Activated CD8-positive, alpha-beta memory T cell treated with anti-CD3 and anti-CD28 coated beads for 36 hours (primary cell): ENCODE data around the gene LRRC45. TPM values are rescaled to one million over a fixed set of nuclear protein-coding genes. Genes with fewer than 3 reads are reported as not detected.

Source experiments
- CTCF ChIA-PET: fragments of 350-600 bp; sonication (Branson Sonifier 250); formaldehyde crosslinking; loops from one replicate; lab custom pipeline; 2021; ENCODE audit warnings: antibody characterized with exemption; lab: Charles Lee
- POLR2A ChIA-PET: fragments of 350-600 bp; sonication (Branson Sonifier 250); formaldehyde crosslinking; loops from one replicate; lab custom pipeline; 2021; ENCODE audit warnings: antibody characterized with exemption; lab: Charles Lee
- total RNA-seq, 2 experiments: library from RNA; stranded (reverse); gene quantifications; one replicate each; pipeline ENCODE4 v1.2.3, GENCODE V29; 2021

The LRRC45 gene
- total RNA-seq, 2 experiments from 2014 or later: 30.2 to 31.3 TPM

- ChIA-PET CTCF (interaction anchor here (0.9 to 1.6 kb wide), 3 partner anchors 13 to 49 kb away, joined by 3 read pairs; partner anchors contain the start of gene DCXR), POLR2A (interaction anchor here (1.0 kb wide), 2 partner anchors 13 kb away, joined by 3 read pairs; partner anchors contain the start of gene DCXR)
Measured at GRCh38 chr17:82050152-82050760, 27.2 kb downstream of the LRRC45 start.

- ChIA-PET POLR2A (interaction anchor here (1.0 kb wide), 1 partner anchor 13 kb away, joined by 3 read pairs; the partner anchor contains the start of gene DCXR), CTCF (interaction anchor here (0.9 to 1.9 kb wide), 2 partner anchors 15 to 16 kb away, joined by 3 to 5 read pairs; partner anchors contain the start of gene DUS1L)
Measured at GRCh38 chr17:82050761-82051641, 27.9 kb downstream of the LRRC45 start.

- CTCF ChIA-PET: interaction anchor here (1.0 to 1.9 kb wide), 2 partner anchors 14 to 32 kb away, joined by 3 to 5 read pairs; partner anchors contain the start of gene DUS1L
- POLR2A ChIA-PET: interaction anchor here (0.6 to 1.1 kb wide), 2 partner anchors 21 to 184 kb away, joined by 3 read pairs; partner anchors contain the start of gene RAC3
Measured at GRCh38 chr17:82051776-82052637, 28.9 kb downstream of the LRRC45 start, which contains the start of the genes GPS1 and RFNG. Gene GPS1 (plus strand): TSS chr17:82051898. CDS start chr17:82051932, 34 bp downstream. Gene RFNG (minus strand): TSS chr17:82051811. CDS start chr17:82051766, 45 bp downstream.

- ChIA-PET CTCF (interaction anchor here (1.0 to 1.9 kb wide), 2 partner anchors 13 to 33 kb away, joined by 3 to 5 read pairs; partner anchors contain the start of gene DUS1L), POLR2A (interaction anchor here (0.6 to 1.1 kb wide), 2 partner anchors 21 to 185 kb away, joined by 3 read pairs; partner anchors contain the start of gene RAC3)
Measured at GRCh38 chr17:82052638-82053059, 29.5 kb downstream of the LRRC45 start.

GRCh38 chr17:82053130-82053529 lies 30.0 kb downstream of the LRRC45 start:
- ChIA-PET POLR2A (no interaction called here), CTCF (no interaction called here)

- ChIA-PET POLR2A (interaction anchor here (0.6 kb wide), 1 partner anchor 328 kb away, joined by 8 read pairs; no protein-coding TSS in a partner anchor), CTCF (interaction anchor here (1.3 kb wide), 1 partner anchor 45 kb away, joined by 3 read pairs; the partner anchor contains the start of gene FASN)
Measured at GRCh38 chr17:82053556-82054263, 30.6 kb downstream of the LRRC45 start.

- POLR2A ChIA-PET: interaction anchor here (0.6 kb wide), 1 partner anchor 329 kb away, joined by 8 read pairs; no protein-coding TSS in a partner anchor
- CTCF ChIA-PET: interaction anchor here (1.3 kb wide), 1 partner anchor 44 kb away, joined by 3 read pairs; the partner anchor contains the start of gene FASN
Measured at GRCh38 chr17:82054351-82055022, 31.4 kb downstream of the LRRC45 start.

GRCh38 chr17:82055023-82055964 lies 32.2 kb downstream of the LRRC45 start:
- POLR2A ChIA-PET: no interaction called here
- CTCF ChIA-PET: interaction anchor here (1.0 kb wide), 1 partner anchor 11 kb away, joined by 4 read pairs; no protein-coding TSS in a partner anchor

GRCh38 chr17:82055965-82056728 lies 33.0 kb downstream of the LRRC45 start:
- ChIA-PET CTCF (interaction anchor here (1.0 kb wide), 1 partner anchor 11 kb away, joined by 4 read pairs; no protein-coding TSS in a partner anchor), POLR2A (no interaction called here)

- CTCF ChIA-PET: no interaction called here
- POLR2A ChIA-PET: no interaction called here
Measured at GRCh38 chr17:82056729-82057621, 33.9 kb downstream of the LRRC45 start.

GRCh38 chr17:82058230-82058854 lies 35.2 kb downstream of the LRRC45 start:
- POLR2A ChIA-PET: no interaction called here
- CTCF ChIA-PET: no interaction called here

GRCh38 chr17:82058855-82059249 lies 35.7 kb downstream of the LRRC45 start:
- CTCF ChIA-PET: no interaction called here
- POLR2A ChIA-PET: no interaction called here

- POLR2A ChIA-PET: no interaction called here
- CTCF ChIA-PET: interaction anchor here (1.1 to 1.2 kb wide), 2 partner anchors 19 to 47 kb away, joined by 3 read pairs; no protein-coding TSS in a partner anchor
Measured at GRCh38 chr17:82059272-82060000, 36.3 kb downstream of the LRRC45 start.
